Measurements from ENCODE around the gene MAD1L1.

DNA sequence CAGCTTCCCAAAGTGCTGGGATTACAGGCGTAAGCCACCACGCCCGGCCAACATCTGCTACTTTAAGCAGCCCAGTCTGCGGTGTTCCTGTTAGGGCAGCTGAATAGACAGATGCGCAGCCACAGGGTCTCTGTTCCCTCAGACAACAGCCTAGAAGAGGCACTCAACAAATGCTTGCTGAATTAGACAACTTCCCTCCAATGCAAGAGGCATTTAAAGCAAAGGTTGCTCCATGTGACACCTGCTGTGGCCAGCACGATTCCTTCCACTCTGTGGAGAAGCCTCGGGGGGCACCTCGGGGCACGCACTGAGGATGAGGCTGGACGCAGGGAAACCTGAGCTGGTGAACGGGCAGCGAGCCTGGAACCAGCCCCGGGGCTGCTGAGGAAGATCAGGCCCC lies 237.8 kb downstream of the MAD1L1 start:
- TF ChIP-seq, protein P1, sequence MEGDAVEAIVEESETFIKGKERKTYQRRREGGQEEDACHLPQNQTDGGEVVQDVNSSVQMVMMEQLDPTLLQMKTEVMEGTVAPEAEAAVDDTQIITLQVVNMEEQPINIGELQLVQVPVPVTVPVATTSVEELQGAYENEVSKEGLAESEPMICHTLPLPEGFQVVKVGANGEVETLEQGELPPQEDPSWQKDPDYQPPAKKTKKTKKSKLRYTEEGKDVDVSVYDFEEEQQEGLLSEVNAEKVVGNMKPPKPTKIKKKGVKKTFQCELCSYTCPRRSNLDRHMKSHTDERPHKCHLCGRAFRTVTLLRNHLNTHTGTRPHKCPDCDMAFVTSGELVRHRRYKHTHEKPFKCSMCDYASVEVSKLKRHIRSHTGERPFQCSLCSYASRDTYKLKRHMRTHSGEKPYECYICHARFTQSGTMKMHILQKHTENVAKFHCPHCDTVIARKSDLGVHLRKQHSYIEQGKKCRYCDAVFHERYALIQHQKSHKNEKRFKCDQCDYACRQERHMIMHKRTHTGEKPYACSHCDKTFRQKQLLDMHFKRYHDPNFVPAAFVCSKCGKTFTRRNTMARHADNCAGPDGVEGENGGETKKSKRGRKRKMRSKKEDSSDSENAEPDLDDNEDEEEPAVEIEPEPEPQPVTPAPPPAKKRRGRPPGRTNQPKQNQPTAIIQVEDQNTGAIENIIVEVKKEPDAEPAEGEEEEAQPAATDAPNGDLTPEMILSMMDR (conservative IDR thresholded peaks at IDR 0.05 in 1 of 2, IDR thresholded peaks at IDR 0.05 in 1 of 2; ENCODE audit: low read depth in 1 of 2, low read length in 2 of 2): no peak
- TF ChIP-seq EZH2 (IDR thresholded peaks at IDR 0.05; ENCODE audit: low read length, missing control alignments): no peak

Data from fibroblast of lung (primary cell).